ENCODE data around the gene ZNF232.
"Not testable (repeated sequence)": the region's sequence is repeated elsewhere in the genome, so short reads cannot be mapped to it uniquely, and the experiment has no call there.

ZNF232 gene

GRCh38 chr17:5129770-5130169, 18.1 kb upstream of the ZNF232 start:
- DNase-seq (ENCODE audit: low spot score) = not testable (repeated sequence)

- DNase-seq (ENCODE audit: low spot score) = no peak
These were observed 17.3 kb upstream of the ZNF232 start for GRCh38 chr17:5128905-5129535.

DNA sequence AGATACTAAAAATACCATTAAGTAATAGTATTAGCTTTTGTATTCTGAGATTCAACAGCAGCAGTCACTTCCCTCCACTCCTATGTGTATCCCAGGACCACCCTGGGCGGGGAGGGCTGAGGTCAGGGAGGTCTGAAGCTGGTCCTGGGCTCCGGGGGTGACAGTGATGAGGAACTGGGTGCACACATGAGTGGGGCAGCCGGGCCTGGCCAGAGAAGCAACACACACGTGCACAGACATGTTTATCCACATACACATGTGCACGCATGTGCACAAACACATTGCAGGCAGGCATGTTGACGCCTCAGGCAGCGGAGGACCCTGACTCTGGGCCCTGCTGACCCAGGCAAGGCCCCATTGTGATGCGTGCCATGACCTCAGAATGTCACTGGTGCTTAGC, 16.7 kb upstream of the ZNF232 start:
- not testable (repeated sequence) for DNase-seq (ENCODE audit: low spot score)

DNA sequence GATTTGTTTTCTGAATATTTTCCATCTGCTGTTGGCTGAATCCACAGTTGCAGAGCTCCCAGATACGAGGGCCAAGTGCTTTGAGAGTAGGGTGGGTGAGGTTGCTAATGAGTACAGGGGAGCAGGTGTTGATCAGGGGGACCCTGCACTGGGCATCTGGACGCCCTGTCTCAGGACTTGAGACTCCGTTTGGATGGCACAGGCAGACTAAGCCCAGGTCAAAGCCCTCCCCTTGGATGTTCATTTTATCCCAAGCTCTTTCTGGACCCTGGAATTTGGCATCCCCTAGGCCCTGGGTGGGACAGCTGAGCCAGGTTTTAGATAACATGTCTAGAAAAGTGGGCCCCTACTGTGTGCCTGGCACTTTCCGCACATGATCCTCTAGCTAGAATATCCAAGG, 16.2 kb upstream of the ZNF232 start:
- DNase-seq (ENCODE audit: low spot score) = no peak

DNA sequence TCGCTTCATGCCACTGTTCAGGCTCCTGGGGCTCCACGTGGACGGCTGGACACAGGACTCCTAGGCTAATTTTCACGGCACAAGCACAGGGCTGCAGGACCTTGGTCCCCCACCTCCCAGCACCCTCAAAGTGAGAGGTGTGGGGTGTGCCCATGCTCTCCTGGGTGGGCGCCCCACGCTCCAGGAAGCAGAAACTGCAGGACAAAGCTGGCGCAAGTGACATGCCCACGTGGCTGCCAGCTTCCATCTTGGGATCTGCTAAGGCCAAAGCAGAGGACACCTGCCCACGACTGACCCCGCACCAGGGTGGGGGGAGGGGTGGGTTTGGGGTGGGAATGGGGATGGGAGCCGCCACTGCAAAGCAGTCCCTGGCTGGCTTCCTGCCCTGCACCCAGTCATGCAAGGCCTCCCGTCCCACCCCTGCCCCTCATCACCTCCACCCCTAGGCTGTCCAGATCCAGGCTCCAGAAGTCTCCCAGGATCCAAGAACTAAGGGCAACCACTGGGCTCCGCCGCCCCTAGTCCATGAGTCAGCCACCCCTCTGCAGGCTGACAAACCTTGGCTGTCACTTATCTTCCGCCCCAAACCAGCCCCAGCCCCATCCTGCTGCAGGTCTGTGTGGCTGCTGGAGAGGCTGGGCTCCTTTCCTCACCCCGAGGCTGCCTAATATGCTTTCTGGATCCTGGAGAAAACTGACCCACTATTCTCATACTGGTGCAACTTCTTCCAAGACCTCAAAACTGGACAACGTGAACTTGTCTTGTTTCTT, 15.2 kb upstream of the ZNF232 start:
- DNase-seq (ENCODE audit: low spot score) = no peak

DNA sequence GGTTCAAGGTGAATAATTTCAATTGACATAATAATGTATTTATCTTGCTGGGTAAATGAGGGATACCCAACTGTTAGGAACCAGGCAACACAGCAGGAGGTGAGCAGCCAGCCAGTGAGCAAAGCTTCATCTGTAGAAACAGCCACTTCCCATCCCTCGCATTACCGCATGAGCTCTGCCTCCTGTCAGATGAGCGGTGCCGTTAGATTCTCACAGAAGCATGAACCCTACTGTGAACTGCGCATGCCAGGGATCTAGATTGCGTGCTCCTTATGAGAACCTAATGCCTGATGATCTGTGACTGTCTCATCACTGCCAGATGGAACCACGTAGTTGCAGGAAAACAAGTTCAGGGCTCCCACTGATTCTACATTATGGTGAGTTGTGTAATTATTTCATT, 13.2 kb upstream of the ZNF232 start:
- DNase-seq (ENCODE audit: low spot score) = not testable (repeated sequence)

DNA sequence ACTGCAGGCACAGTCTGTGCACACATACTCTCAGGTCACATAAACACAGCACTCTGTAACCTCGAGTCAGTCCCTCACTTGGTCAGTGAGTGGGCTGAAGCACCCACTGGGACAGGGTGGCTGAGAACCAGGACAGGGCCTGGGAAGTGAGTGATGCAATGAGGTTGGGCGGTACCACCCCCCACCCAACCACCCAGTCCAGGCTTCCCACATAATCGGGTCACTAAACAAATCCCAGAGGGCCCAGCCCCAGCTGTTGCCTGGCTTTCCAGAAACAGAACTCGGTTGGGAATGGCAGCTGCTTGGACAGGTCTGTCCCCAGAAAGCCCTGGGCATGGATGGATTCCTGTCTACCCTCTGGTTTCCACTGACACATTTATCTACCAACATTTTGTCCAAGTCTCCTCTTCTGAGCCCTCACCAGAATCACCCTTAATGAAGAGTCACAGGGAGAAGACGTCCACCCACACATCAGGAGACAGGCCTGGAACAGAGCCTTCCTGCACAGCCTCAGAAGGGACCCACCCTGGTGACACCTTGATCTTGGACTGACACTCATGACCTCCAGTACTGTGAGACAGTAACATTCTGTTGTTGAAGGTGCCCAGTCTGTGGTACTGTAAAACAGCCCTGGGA, 12.6 kb upstream of the ZNF232 start:
- DNase-seq (ENCODE audit: low spot score) = not testable (repeated sequence)

GRCh38 chr17:5123343-5124124, 11.9 kb upstream of the ZNF232 start:
- DNase-seq (ENCODE audit: low spot score) = no peak

DNA sequence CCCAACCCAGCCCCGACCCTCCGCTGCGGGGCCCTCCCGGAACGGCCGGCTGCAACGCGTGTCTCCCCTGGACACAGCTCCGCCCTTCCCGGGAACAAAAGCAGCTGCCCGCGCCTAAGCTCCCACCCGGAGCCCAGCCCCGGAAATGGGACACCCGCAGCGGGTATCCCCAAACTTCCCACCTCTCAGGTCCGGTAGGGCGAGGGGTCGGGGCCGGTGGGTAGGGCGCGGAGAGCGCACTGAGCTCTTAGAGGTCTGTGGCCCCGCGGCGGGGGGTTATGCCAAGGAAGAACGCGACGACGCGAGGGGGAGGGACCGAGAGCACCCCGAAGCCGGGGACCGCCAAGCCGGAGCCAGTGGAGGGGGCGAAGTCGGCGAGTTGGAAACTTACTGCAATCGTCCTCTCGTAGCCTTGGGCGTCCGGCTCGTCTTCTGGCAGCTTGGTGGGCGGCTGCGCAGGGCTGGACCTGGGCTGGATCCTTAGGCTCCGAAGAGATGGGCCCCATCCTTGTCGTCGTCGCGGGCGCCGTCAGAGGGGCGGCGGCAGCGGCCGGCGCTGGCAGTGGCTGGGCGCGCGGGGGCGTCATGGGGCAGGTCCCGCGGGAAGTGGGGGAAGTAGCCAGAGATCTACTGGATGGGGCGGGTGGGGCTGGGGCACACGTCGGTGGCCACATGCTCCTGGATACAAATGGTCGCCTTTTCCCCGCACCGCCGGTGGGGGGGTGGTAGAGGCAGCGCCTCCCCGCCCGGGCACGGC, 11.1 kb upstream of the ZNF232 start:
- DNase-seq (ENCODE audit: low spot score) = peak; percentile 43

DNA sequence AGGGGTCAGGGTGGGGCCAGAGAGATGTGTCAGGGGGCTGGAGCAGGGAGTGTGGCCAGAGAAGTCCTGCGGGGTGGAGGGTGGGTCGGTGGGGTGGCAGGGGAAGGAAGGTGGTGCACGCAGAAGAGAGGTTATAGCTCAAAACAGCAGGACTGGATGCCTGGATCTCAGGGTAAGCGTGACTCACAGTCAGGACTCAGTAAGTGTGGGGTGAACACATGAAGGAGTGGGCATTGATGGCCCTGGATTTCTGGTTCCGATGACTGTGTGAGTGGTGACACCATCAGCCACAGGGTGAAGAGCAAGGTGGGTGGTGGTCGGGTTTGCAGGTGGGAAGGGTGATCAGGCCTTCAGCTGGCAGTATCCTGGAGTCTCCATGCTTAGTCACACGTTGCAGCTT, 10.4 kb upstream of the ZNF232 start:
- not testable (repeated sequence) for DNase-seq (ENCODE audit: low spot score)

GRCh38 chr17:5121186-5121841, 9.6 kb upstream of the ZNF232 start:
- DNase-seq (ENCODE audit: low spot score) = no peak

GRCh38 chr17:5120436-5121185, 8.9 kb upstream of the ZNF232 start:
- DNase-seq (ENCODE audit: low spot score) = not testable (repeated sequence)

GRCh38 chr17:5120036-5120435, 8.4 kb upstream of the ZNF232 start:
- DNase-seq (ENCODE audit: low spot score) = no peak

DNA sequence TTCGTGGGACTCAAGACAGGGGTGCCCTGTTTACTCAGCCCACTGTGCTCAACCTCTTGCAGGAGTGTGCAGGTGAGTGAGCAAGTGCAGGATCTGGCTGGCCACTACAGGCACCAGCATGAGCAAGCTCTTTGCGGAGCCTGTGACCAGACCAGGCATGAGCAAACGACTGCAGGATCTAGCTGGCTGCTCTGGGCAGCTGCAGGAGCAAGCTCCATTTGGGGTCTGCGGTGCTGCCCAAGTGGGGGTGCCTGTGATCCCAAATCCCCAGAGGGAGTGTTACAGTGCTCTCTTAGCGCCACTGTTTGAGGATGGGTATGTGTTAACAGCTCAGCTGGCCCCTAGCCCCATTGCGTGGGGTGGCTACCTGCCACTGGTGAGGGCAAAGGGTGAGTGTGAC, 6.5 kb upstream of the ZNF232 start:
- no peak for DNase-seq (ENCODE audit: low spot score)

GRCh38 chr17:5115673-5116651, 4.3 kb upstream of the ZNF232 start, which contains the start of gene USP6:
Gene USP6 (plus strand): TSS chr17:5116032. CDS start chr17:5130368, 14,336 bp downstream.
- peak; percentile 31 for DNase-seq (ENCODE audit: low spot score)

- DNase-seq (ENCODE audit: low spot score) = no peak
These were observed 862 bp downstream of the ZNF232 start for GRCh38 chr17:5110816-5111215.

GRCh38 chr17:5100832-5101231, 10.8 kb downstream of the ZNF232 start:
- DNase-seq (ENCODE audit: low spot score) = no peak

- no peak for DNase-seq (ENCODE audit: low spot score)
These were observed 12.4 kb downstream of the ZNF232 start for GRCh38 chr17:5099271-5099670.

Measured in GM03348 (cell line).